Neuron (in vitro differentiated cells): ENCODE measurements around the gene KSR2.
"Not testable (repeated sequence)": the region's sequence is repeated elsewhere in the genome, so short reads cannot be mapped to it uniquely, and the experiment has no call there.

Experiments used
- H2AFZ ChIP-seq: one replicate; pipeline ENCODE4 v1.6.1; 2013; ENCODE audit warnings: low read depth, mild to moderate bottlenecking, inconsistent platforms, low read length, moderate library complexity
- H3K27me3 ChIP-seq: one replicate; pipeline ENCODE4 v1.6.1; 2013; ENCODE audit warnings: low read length; ENCODE audit not compliant: insufficient read depth
- H3K36me3 ChIP-seq: one replicate; pipeline ENCODE4 v1.6.1; 2013; ENCODE audit warnings: low read length; ENCODE audit not compliant: insufficient read depth
- H3K4me1 ChIP-seq: one replicate; pipeline ENCODE4 v1.6.1; 2013; ENCODE audit warnings: low read length; ENCODE audit not compliant: insufficient read depth
- H3K4me3 ChIP-seq: 2 replicates; pipeline ENCODE4 v1.5.1; 2013; ENCODE audit warnings: mild to moderate bottlenecking, low read length, moderate library complexity
- H3K9me3 ChIP-seq: one replicate; pipeline ENCODE4 v1.6.1; 2013; ENCODE audit warnings: low read length

KSR2 gene

DNA sequence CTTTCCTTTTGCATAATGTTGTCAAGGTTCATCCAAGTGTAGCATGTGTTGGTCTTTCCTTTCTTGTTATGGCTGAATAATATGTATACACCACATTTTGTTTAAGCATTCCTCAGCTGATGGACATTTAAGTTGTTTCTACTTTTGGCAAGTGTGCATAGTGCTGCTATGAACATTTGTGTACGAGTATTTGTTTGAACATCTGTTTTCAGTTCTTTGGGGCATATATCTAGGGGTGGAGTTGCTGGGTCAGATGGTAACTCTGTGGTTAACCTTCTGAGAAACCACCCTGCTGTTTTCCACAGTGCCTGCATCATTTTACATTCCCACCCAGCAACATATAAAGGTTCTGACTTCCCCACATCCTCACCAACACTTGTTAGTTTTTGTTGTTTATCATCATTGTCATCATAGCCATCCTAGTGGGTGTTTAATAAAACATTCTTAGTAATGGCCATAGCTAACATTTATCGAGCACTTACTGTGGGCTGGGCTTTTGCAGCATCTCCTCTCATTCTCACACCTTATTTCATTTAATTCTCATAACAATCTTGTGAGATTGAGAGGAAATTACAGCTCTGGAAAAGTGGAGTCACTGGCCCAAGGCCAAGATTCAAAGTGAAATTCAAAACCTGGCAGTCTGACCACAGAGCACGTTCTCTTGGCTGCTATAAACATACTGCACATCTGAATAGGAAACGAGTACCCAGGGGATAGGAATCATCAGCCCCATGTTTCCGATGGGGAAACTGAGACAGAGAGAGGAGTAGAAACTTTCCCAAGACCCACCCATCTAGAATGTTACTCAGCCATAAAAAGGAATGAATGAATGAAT is 193.6 kb downstream of the KSR2 start:
- Histone ChIP-seq H3K36me3 (no peaks in the 10 kb centered on the region), H2AFZ (no peak overlapping the region), H3K9me3 (no peaks in the 10 kb centered on the region), H3K27me3 (peaks cover 14% of the 10 kb centered on the region), H3K4me1 (no peaks in the 10 kb centered on the region), H3K4me3 (no peak overlapping the region)

DNA sequence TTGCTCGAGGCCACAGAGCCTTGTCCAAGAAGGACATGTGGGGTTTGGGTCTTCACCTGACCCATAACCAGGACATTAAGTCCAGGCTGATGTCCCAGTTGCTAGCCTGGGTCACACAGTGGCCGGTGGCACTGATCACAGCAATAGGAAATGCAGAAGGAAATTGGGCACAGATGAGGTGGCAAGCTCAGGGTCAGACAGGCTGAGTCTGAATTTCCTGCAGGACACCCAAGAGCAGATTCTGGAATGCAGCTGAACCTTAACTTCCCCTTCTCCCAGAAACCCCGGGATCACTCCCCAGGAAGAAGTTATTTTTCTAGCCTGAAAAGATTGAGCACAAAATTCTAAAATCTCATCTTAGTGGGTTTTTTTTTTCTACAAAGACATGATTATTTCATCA is 199.9 kb downstream of the KSR2 start:
- Histone ChIP-seq H3K36me3 (no peaks in the 10 kb centered on the region), H3K27me3 (peaks cover 2% of the 10 kb centered on the region), H3K4me3 (no peak overlapping the region), H2AFZ (no peak overlapping the region), H3K9me3 (no peaks in the 10 kb centered on the region), H3K4me1 (no peaks in the 10 kb centered on the region)

DNA sequence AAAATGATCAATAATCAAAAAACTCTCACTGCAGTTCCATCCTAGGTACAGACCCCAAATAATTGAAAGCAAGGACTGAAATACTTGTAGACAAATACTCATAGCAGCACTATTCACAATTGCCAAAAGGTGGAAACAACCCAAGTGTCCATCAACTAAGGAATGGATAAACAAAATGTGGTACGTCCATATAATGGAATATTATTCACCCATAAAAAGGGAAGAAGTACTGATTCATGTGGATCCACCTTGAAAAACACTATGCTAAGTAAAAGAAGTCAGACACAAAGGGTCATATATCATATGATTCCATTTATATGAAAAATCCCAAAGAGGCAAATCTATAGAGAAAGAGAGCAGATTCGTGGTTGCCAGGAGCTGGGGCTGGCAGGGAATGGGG is 202.8 kb downstream of the KSR2 start:
- Histone ChIP-seq H3K9me3 (no peaks in the 10 kb centered on the region), H3K4me1 (no peaks in the 10 kb centered on the region), H3K36me3 (no peaks in the 10 kb centered on the region), H2AFZ (no peak overlapping the region), H3K27me3 (no peaks in the 10 kb centered on the region), H3K4me3 (no peak overlapping the region)

DNA sequence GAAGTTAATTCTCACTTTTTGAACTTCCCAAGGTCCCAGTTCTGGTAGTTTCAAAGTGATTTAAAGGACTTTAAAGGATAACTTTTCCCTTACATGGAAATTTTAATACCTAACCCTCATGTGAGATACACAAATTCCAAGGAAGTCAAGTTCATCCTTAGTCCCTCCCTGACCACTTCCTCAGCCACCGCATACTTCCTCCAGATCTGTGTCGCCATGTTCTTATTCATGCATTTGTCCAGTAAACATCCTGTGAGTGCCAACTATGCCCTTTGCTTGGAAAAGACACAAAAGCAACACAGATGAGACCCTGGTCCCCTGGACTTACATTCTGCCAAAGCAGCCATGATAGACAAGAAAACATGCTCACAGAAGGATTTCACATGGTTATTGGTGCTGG is 206.6 kb downstream of the KSR2 start:
- no peak overlapping the region for H2AFZ ChIP-seq
- no peak overlapping the region for H3K4me3 ChIP-seq
- H3K36me3 ChIP-seq = no peaks in the 10 kb centered on the region
- no peaks in the 10 kb centered on the region for H3K27me3 ChIP-seq
- no peaks in the 10 kb centered on the region for H3K4me1 ChIP-seq
- H3K9me3 ChIP-seq = no peaks in the 10 kb centered on the region

DNA sequence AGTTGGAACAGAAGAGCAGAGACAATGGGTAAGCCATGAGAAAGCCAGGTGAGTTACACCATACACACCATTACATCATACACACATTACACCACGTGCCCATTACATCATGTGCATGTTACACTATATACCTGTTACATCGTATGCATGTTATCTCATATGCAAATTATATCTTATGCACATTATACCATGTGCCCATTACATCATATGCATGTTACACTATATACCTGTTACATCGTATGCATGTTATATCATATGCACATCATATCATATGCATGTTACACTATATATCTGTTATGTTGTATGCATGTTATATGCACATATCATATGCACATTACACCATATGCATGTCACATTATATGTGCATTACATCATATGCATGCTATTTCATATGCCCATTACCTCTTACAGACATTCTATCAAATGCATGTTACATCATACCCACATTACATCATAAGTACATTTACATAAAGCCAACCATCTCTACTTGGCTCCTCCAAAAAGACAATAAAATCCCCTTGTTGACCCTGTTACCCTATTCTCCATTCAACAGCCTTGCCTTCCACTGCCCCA is 207.2 kb downstream of the KSR2 start:
- H2AFZ ChIP-seq = no peak overlapping the region
- no peak overlapping the region for H3K4me3 ChIP-seq
- H3K9me3 ChIP-seq = no peaks in the 10 kb centered on the region
- H3K36me3 ChIP-seq = no peaks in the 10 kb centered on the region
- no peaks in the 10 kb centered on the region for H3K4me1 ChIP-seq
- no peaks in the 10 kb centered on the region for H3K27me3 ChIP-seq

DNA sequence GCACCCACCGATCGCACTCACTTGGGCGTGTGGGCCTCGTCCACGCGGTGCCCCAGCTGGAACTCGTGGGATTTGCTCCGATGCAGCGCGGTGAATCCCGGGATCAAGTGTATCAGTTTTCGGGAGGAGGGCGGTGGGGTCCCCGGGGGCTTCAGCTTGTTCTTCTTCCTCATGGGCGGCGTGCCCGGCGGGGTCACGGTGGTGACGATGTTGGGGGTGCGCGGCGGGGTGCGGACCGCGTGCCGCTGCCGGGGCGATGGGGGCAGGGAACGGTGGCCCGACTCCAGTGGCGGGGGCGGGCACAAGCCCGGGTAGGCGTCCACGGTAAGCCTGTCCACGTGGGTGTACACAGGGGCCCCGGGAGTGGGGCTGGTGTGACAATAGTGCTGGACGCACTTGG is 207.8 kb downstream of the KSR2 start:
- H3K4me3 ChIP-seq = no peak overlapping the region
- no peaks in the 10 kb centered on the region for H3K27me3 ChIP-seq

DNA sequence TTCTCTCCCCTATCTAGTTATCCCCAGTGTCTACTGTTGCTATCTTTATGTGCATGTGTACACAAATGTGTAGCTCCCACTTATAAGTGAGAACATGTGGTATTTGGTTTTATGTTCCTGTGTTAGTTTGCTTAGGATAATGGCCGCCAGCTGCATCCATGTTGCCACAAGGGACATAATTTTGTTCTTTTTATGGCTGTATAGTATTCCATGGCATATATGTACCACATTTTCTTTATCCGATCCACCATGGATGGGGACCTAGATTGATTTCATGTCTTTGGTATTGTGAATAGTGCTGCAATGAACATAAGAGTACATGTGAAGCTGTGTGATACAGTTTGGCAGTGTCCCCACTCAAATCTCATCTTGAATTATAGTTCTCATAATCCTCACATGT is 218.1 kb downstream of the KSR2 start:
- Histone ChIP-seq H3K9me3 (no peaks in the 10 kb centered on the region), H3K27me3 (peaks cover 6% of the 10 kb centered on the region), H3K4me3 (no peak overlapping the region), H2AFZ (no peak overlapping the region), H3K36me3 (no peaks in the 10 kb centered on the region), H3K4me1 (no peaks in the 10 kb centered on the region)

More for the DNA sequence above, 207.8 kb downstream of the KSR2 start:
- no peaks in the 10 kb centered on the region for H3K4me1 ChIP-seq
- H2AFZ ChIP-seq = no peak overlapping the region
- H3K9me3 ChIP-seq = no peaks in the 10 kb centered on the region
- H3K36me3 ChIP-seq = no peaks in the 10 kb centered on the region

DNA sequence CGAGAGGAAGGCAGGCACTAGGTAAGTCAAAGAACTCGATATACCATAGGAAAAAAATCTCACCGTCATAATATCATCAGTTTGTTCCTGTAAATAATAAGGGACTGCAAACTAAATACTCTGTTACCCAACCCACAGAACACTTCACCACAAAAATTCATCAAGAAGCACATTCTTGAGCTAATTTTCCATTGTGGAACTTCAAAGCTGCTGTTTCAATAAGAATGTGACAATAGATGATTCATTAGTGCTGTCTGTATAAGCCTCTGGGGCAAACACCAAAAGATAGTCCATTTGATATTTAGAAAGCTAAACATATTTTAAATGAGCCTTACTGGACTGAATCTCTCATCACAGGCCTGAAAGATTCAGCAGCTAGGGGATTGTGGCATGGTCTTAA is 219.4 kb downstream of the KSR2 start:
- H3K4me1 ChIP-seq = no peaks in the 10 kb centered on the region
- H3K9me3 ChIP-seq = no peaks in the 10 kb centered on the region
- H3K27me3 ChIP-seq = peaks cover 3% of the 10 kb centered on the region
- no peak overlapping the region for H2AFZ ChIP-seq
- H3K36me3 ChIP-seq = no peaks in the 10 kb centered on the region
- H3K4me3 ChIP-seq = no peak overlapping the region

DNA sequence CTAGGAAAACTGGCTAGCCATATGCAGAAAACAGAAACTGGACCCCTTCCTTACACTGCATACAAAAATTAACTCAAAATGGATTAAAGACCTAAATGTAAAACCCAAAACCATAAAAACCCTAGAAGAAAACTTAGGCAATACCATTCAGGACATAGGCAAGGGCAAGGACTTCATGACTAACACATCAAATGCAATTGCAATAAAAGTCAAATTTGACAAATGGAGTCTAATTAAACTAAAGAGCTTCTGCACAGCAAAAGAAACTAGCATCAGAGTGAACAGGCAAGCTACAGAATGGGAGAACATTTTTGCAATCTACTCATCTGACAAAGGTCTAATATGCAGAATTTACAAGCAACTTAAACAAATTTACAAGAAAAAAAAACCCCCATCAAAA is 222.4 kb downstream of the KSR2 start:
- not testable (repeated sequence) for H2AFZ ChIP-seq, H3K36me3 ChIP-seq, H3K27me3 ChIP-seq, H3K9me3 ChIP-seq, H3K4me3 ChIP-seq, H3K4me1 ChIP-seq

DNA sequence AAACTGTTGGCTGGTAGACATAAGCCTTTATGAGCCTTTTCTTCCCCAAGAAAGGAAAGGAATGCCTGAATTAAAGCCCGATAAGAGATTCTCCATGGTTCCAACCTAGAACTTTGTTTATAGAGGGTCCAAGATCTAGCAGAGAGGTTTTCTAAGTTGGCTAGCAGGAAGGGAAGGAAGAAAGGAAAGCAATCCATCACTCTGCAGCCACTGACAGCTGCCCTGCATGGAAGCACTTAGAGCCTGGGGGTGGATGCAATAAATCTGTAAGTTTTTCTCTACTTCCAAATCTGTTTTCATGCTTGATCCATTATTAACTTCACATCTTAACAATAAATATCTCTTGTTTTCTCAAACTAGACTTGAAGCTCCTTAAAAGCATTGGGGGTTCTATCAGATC is 224.4 kb downstream of the KSR2 start:
- Histone ChIP-seq H2AFZ (no peak overlapping the region), H3K27me3 (no peaks in the 10 kb centered on the region), H3K4me3 (no peak overlapping the region), H3K9me3 (no peaks in the 10 kb centered on the region), H3K36me3 (no peaks in the 10 kb centered on the region), H3K4me1 (no peaks in the 10 kb centered on the region)

DNA sequence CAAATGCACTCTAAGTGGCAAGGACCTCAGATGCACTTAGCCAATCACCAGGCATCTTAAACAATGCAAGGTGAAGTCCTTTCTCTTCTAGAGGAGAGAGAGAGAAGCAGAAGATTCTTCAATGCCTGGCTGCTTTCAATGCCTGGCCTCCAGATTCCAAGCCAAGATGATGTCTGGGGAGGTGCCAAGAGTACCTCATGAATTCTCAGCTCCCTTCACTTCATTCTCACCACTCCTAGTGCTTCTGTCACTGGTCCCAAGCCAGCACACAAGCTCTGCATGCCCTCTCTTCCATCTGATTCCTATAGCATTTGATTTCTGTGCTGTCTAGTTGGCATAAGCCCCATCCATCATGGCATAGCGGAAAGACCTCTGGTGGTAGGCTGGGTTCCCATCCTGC is 225.0 kb downstream of the KSR2 start:
- H3K4me1 ChIP-seq = no peaks in the 10 kb centered on the region
- no peaks in the 10 kb centered on the region for H3K36me3 ChIP-seq
- H2AFZ ChIP-seq = no peak overlapping the region
- H3K27me3 ChIP-seq = no peaks in the 10 kb centered on the region
- H3K4me3 ChIP-seq = no peak overlapping the region
- no peaks in the 10 kb centered on the region for H3K9me3 ChIP-seq

DNA sequence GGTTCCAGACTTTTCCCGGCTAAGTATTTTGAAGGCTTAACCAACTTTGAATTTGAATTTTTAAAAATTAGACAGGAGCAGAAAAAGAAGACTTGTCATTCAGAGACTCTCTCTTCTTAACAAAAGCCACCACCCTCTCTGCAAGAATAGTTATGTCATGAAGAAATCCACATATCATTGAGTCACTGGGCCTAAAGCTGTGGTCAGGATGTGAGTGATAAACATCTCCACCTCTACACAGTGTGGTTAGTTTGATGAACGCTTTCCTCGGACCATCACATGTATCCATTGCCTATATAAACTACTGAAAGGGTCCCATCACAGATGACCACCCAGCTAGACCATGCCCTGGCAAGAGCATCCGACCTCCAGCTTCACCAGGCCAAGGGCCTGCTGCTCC is 226.1 kb downstream of the KSR2 start:
- Histone ChIP-seq H3K4me3 (no peak overlapping the region), H3K36me3 (no peaks in the 10 kb centered on the region), H3K9me3 (no peaks in the 10 kb centered on the region), H3K27me3 (peaks cover 3% of the 10 kb centered on the region), H3K4me1 (no peaks in the 10 kb centered on the region), H2AFZ (no peak overlapping the region)

DNA sequence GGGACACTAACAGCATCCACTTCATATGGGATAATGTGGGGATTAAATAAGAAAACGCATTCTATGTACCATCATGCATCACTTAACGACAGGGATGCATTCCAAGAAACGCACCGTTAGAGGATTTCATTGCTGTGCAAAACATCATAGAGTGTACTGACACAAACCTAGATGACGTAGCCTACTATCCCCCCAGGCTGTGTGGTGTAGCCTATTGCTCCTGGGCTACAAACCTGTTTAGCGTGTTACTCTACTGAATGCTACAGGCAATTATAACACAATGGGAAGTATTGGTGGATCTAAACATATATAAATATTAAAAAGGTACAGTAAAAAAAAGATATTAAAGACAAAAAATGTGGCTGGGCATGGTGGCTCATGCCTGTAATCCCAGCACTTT is 230.6 kb downstream of the KSR2 start:
- no peak overlapping the region for H3K4me3 ChIP-seq

DNA sequence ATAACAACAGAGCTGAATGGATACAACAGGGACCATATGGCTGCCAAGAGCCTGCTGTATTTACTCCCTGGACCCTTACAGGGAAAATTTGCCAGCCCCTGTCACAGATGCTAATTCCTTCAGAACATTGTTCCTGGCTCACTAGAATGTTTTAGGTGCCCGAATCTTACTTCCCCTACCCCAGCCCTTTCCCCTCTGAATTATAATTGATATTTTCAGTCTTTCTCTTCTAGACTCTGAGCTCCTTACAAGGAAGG is 235.3 kb downstream of the KSR2 start:
- no peak overlapping the region for H3K4me3 ChIP-seq
- H3K36me3 ChIP-seq = no peaks in the 10 kb centered on the region
- H2AFZ ChIP-seq = no peak overlapping the region
- peaks cover 3% of the 10 kb centered on the region for H3K27me3 ChIP-seq
- H3K9me3 ChIP-seq = no peaks in the 10 kb centered on the region
- no peaks in the 10 kb centered on the region for H3K4me1 ChIP-seq

More for the DNA sequence above, 230.6 kb downstream of the KSR2 start:
- Histone ChIP-seq H3K4me1 (no peaks in the 10 kb centered on the region), H3K9me3 (no peaks in the 10 kb centered on the region), H3K27me3 (peaks cover 3% of the 10 kb centered on the region), H2AFZ (no peak overlapping the region), H3K36me3 (no peaks in the 10 kb centered on the region)
